ENCODE data around the gene SGMS1.

Gene SGMS1

GRCh38 chr10:50636618-50637579 lies 13.1 kb upstream of the SGMS1 start:
- peak; percentile 13 for DNase-seq (ENCODE audit: low spot score)

GRCh38 chr10:50635286-50635685 lies 11.5 kb upstream of the SGMS1 start:
- DNase-seq (ENCODE audit: low spot score): peak; percentile 56

- no peak for DNase-seq (ENCODE audit: low spot score)
Measured at GRCh38 chr10:50634479-50634878, 10.7 kb upstream of the SGMS1 start.

- DNase-seq (ENCODE audit: low spot score): no peak
Measured at GRCh38 chr10:50631052-50631451, 7.3 kb upstream of the SGMS1 start.

GRCh38 chr10:50629495-50630122 lies 5.9 kb upstream of the SGMS1 start:
- DNase-seq (ENCODE audit: low spot score): no peak

GRCh38 chr10:50627896-50628295 lies 4.1 kb upstream of the SGMS1 start:
- DNase-seq (ENCODE audit: low spot score): no peak

- no peak for DNase-seq (ENCODE audit: low spot score)
Measured at GRCh38 chr10:50627443-50627842, 3.7 kb upstream of the SGMS1 start.

- peak; percentile 13 for DNase-seq (ENCODE audit: low spot score)
Measured at GRCh38 chr10:50625649-50626132, 1.9 kb upstream of the SGMS1 start.

- DNase-seq (ENCODE audit: low spot score): peak; percentile 93
Measured at GRCh38 chr10:50624866-50625501, 1.2 kb upstream of the SGMS1 start.

GRCh38 chr10:50624413-50624865 lies 683 bp upstream of the SGMS1 start:
- peak; percentile 97 for DNase-seq (ENCODE audit: low spot score)

- peak; percentile 43 for DNase-seq (ENCODE audit: low spot score)
Measured at GRCh38 chr10:50622706-50623662, 772 bp downstream of the SGMS1 start.

GRCh38 chr10:50621968-50622705 lies 1.6 kb downstream of the SGMS1 start:
- peak; percentile 92 for DNase-seq (ENCODE audit: low spot score)

GRCh38 chr10:50620899-50621298 lies 2.9 kb downstream of the SGMS1 start:
- DNase-seq (ENCODE audit: low spot score): no peak

- DNase-seq (ENCODE audit: low spot score): no peak
Measured at GRCh38 chr10:50619882-50620281, 3.9 kb downstream of the SGMS1 start.

- DNase-seq (ENCODE audit: low spot score): no peak
Measured at GRCh38 chr10:50619166-50619565, 4.6 kb downstream of the SGMS1 start.

- no peak for DNase-seq (ENCODE audit: low spot score)
Measured at GRCh38 chr10:50618624-50619023, 5.1 kb downstream of the SGMS1 start.

- no peak for DNase-seq (ENCODE audit: low spot score)
Measured at GRCh38 chr10:50615658-50616057, 8.1 kb downstream of the SGMS1 start.

- no peak for DNase-seq (ENCODE audit: low spot score)
Measured at GRCh38 chr10:50614444-50615137, 9.2 kb downstream of the SGMS1 start.

- DNase-seq (ENCODE audit: low spot score): no peak
Measured at GRCh38 chr10:50613726-50614443, 9.9 kb downstream of the SGMS1 start.
